GM10248 (cell line): ENCODE results near the gene IGFBP4.

Experiments
- CTCF ChIA-PET: fragments of 300-600 bp; sonication (Branson Sonifier 250); formaldehyde crosslinking; extraction: SDS; loops from one replicate; lab custom pipeline; 2021; ENCODE audit warnings: antibody characterized with exemption; lab: Yijun Ruan, JAX
- POLR2A ChIA-PET: fragments of 350-650 bp; sonication (Branson Sonifier 250); formaldehyde crosslinking; extraction: SDS; loops from one replicate; lab custom pipeline; 2020; ENCODE audit warnings: antibody characterized with exemption; lab: Yijun Ruan, JAX
- DNase-seq: peaks from one replicate; pipeline ENCODE4 v3.0.0; 2012; ENCODE audit errors: extremely low spot score
- CTCF ChIP-seq: IDR thresholded peaks from 2 replicates; pipeline ENCODE4 v1.5.1; 2012; ENCODE audit warnings: mild to moderate bottlenecking, low read depth; ENCODE audit errors: extremely low read depth, missing control alignments, control extremely low read depth

Gene IGFBP4

GRCh38 chr17:40500190-40500589, 56.9 kb downstream of the IGFBP4 start:
- DNase-seq: no peak
- no peak for TF ChIP-seq CTCF
- ChIA-PET POLR2A (interaction anchor here (0.6 kb wide), 1 partner anchor 1112 kb away, joined by 3 read pairs; no protein-coding TSS in a partner anchor), CTCF (no interaction called here)

GRCh38 chr17:40500709-40501108, 57.5 kb downstream of the IGFBP4 start:
- no peak for DNase-seq
- CTCF ChIA-PET: no interaction called here
- no peak for TF ChIP-seq CTCF
- POLR2A ChIA-PET: no interaction called here

DNA sequence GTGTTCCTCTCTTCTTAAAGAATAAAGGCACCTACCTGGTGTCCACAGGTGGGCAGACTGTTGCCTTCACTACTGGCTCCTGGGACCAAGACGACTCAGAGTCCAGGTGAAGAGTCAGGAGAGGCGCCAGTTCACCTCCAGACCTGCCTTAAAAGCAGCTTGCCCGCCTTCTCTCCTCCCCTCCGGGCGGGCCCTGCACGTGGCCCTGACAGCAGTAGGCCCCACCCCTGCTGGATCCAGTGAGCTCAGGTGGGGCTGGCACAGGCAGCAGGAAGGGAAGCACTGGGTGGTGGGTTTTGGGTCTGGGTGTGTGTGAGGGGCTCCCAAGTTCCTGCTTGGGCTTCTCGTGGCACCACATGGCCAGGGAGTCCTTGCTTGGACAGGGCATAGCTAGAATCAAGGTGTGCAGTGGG, 58.3 kb downstream of the IGFBP4 start, which contains the start of gene TNS4:
Gene TNS4, minus strand, starts transcription at position 125 of the 413 bp plus-strand sequence. CDS start 5,198 bp downstream, outside the sequence.
- CTCF ChIA-PET: interaction anchor here (1.2 kb wide), 2 partner anchors 31 to 32 kb away, joined by 3 to 4 read pairs; no protein-coding TSS in a partner anchor
- DNase-seq: no peak
- POLR2A ChIA-PET: no interaction called here
- no peak for TF ChIP-seq CTCF

- CTCF ChIA-PET: interaction anchor here (1.1 to 1.2 kb wide), 3 partner anchors 30 to 52 kb away, joined by 3 to 4 read pairs (median 3); no protein-coding TSS in a partner anchor
- DNase-seq: no peak
- TF ChIP-seq CTCF: no peak
- POLR2A ChIA-PET: no interaction called here
Measured at GRCh38 chr17:40502716-40503115, 59.5 kb downstream of the IGFBP4 start.

GRCh38 chr17:40503154-40503553, 59.9 kb downstream of the IGFBP4 start:
- DNase-seq: no peak
- TF ChIP-seq CTCF: no peak
- ChIA-PET POLR2A (no interaction called here), CTCF (no interaction called here)

GRCh38 chr17:40506786-40507185, 63.5 kb downstream of the IGFBP4 start:
- ChIA-PET POLR2A (no interaction called here), CTCF (interaction anchor here (1.1 to 2.6 kb wide), 5 partner anchors 8 to 89 kb away, joined by 3 to 6 read pairs (median 4); partner anchors contain the start of gene TOP2A)
- DNase-seq: no peak
- no peak for TF ChIP-seq CTCF
